Smooth muscle cell (in vitro differentiated cells): Measurements from ENCODE around the gene PPP2R2D. TPM values are rescaled to one million over a fixed set of nuclear protein-coding genes. Genes with fewer than 3 reads are reported as not detected.

Experiments
- DNase-seq: peaks from one replicate; lab custom pipeline; 2025; ENCODE audit not compliant: unreplicated experiment; lab: John Stamatoyannopoulos, UW
- H2AFZ ChIP-seq: fragments of 200-600 bp; sonication (generic); 2 replicates; pipeline ENCODE4 v1.6.0; 2016; ENCODE audit warnings: antibody characterized with exemption, low read depth, mild to moderate bottlenecking
- H3F3A ChIP-seq: fragments of 200-600 bp; sonication (generic); 2 replicates; pipeline ENCODE4 v1.6.0; 2017; ENCODE audit warnings: antibody characterized with exemption, low read depth
- H3K27ac ChIP-seq: fragments of 200-600 bp; sonication (generic); 2 replicates; pipeline ENCODE4 v1.5.1; 2016; ENCODE audit warnings: low read depth, mild to moderate bottlenecking
- H3K27me3 ChIP-seq: fragments of 200-600 bp; sonication (generic); 2 replicates; pipeline ENCODE4 v1.6.1; 2016; ENCODE audit warnings: low read depth, mild to moderate bottlenecking
- H3K36me3 ChIP-seq: fragments of 200-600 bp; sonication (generic); 2 replicates; pipeline ENCODE4 v1.5.1; 2016; ENCODE audit warnings: low read depth
- H3K4me1 ChIP-seq: fragments of 200-600 bp; sonication (generic); 2 replicates; pipeline ENCODE4 v1.5.1; 2016; ENCODE audit warnings: low read depth
- H3K4me2 ChIP-seq: fragments of 200-600 bp; sonication (generic); 2 replicates; pipeline ENCODE4 v1.6.0; 2016; ENCODE audit warnings: mild to moderate bottlenecking
- H3K4me3 ChIP-seq: fragments of 200-600 bp; sonication (generic); 2 replicates; pipeline ENCODE4 v1.5.1; 2016; ENCODE audit warnings: mild to moderate bottlenecking
- H3K79me2 ChIP-seq: fragments of 200-600 bp; sonication (generic); 2 replicates; pipeline ENCODE4 v1.6.0; 2016; ENCODE audit warnings: low read depth, mild to moderate bottlenecking
- H3K9ac ChIP-seq: fragments of 200-600 bp; sonication (generic); 2 replicates; pipeline ENCODE4 v1.6.0; 2016; ENCODE audit warnings: low read depth
- H3K9me3 ChIP-seq: fragments of 200-600 bp; sonication (generic); replicated peaks from 2 replicates; pipeline ENCODE4 v1.5.1; 2016; ENCODE audit warnings: low read depth
- H4K20me1 ChIP-seq: fragments of 200-600 bp; sonication (generic); 2 replicates; pipeline ENCODE4 v1.6.0; 2016; ENCODE audit warnings: low read depth
- CTCF ChIP-seq: fragments of 200-600 bp; sonication (generic); IDR thresholded peaks from 2 replicates; pipeline ENCODE4 v1.5.1; 2017; ENCODE audit warnings: borderline replicate concordance, mild to moderate bottlenecking, antibody characterized with exemption; ENCODE audit not compliant: insufficient read depth, poor library complexity, severe bottlenecking
- WGBS: methylation state at CpG from one replicate; pipeline ENCODE4 v1.1.7; 2016; ENCODE audit warnings: low lambda C conversion rate; 5-methylcytosine and 5-hydroxymethylcytosine counted together
- polyA plus RNA-seq: library from polyadenylated mRNA; unstranded; fragments of >200 nt; fragmentation: Nextera tagmentation; extraction: Ambion mirVana; gene quantifications from 2 replicates; pipeline ENCODE4 v1.2.1, GENCODE V29; 2016
- total RNA-seq: library from RNA; depleted of rRNA; stranded (reverse); fragments of >200 nt; gene quantifications from 2 replicates; pipeline ENCODE4 v1.2.3, GENCODE V29; 2014

PPP2R2D gene
- total and polyA plus RNA-seq, 2 experiments from 2014 or later: 22.5 to 27.1 TPM

GRCh38 chr10:131891196-131891928 lies 9.4 kb upstream of the PPP2R2D start:
- Histone ChIP-seq H3K27ac (no peak overlapping the region), H4K20me1 (no peaks in the 10 kb centered on the region), H3K9me3 (no peaks in the 10 kb centered on the region), H3K4me2 (no peak overlapping the region), H3K36me3 (no peaks in the 10 kb centered on the region), H2AFZ (no peak overlapping the region), H3K27me3 (peaks cover 5% of the 10 kb centered on the region), H3K4me3 (no peak overlapping the region), H3K4me1 (no peaks in the 10 kb centered on the region), H3K79me2 (no peaks in the 10 kb centered on the region), H3F3A (no peaks in the 10 kb centered on the region), H3K9ac (no peak overlapping the region)
- peak; percentile 3 for TF ChIP-seq CTCF
- WGBS: 52% methylated on average over 23 of the region's 24 CpGs
- DNase-seq: no peak

GRCh38 chr10:131891929-131892805 lies 8.6 kb upstream of the PPP2R2D start:
- no peaks in the 10 kb centered on the region for H3F3A ChIP-seq
- H3K9ac ChIP-seq: no peak overlapping the region
- no peak overlapping the region for H2AFZ ChIP-seq
- H3K4me1 ChIP-seq: no peaks in the 10 kb centered on the region
- H3K4me3 ChIP-seq: no peak overlapping the region
- no peaks in the 10 kb centered on the region for H3K79me2 ChIP-seq
- H3K27ac ChIP-seq: no peak overlapping the region
- H3K9me3 ChIP-seq: no peaks in the 10 kb centered on the region
- DNase-seq: no peak
- no peaks in the 10 kb centered on the region for H4K20me1 ChIP-seq
- WGBS: 92% methylated on average over 28 of the region's 28 CpGs
- peaks cover 5% of the 10 kb centered on the region for H3K27me3 ChIP-seq
- H3K4me2 ChIP-seq: no peak overlapping the region
- no peak for TF ChIP-seq CTCF
- H3K36me3 ChIP-seq: no peaks in the 10 kb centered on the region

- Histone ChIP-seq H3K27ac (no peak overlapping the region), H3K79me2 (no peaks in the 10 kb centered on the region), H3K36me3 (no peaks in the 10 kb centered on the region), H3K4me1 (no peaks in the 10 kb centered on the region), H2AFZ (no peak overlapping the region), H3F3A (no peaks in the 10 kb centered on the region), H3K9me3 (no peaks in the 10 kb centered on the region), H3K4me2 (no peak overlapping the region), H3K9ac (no peak overlapping the region), H3K4me3 (no peak overlapping the region), H4K20me1 (no peaks in the 10 kb centered on the region), H3K27me3 (peaks cover 5% of the 10 kb centered on the region)
- WGBS: 77% methylated on average over 27 of the region's 27 CpGs
- no peak for DNase-seq
- no peak for TF ChIP-seq CTCF
These were observed 7.8 kb upstream of the PPP2R2D start for GRCh38 chr10:131892806-131893675.
